B cell (primary cell): ENCODE data around the gene RRAD. TPM values are rescaled to one million over a fixed set of nuclear protein-coding genes. Genes with fewer than 3 reads are reported as not detected.

Experiments used
- ATAC-seq: fragments of 200-7000 bp; cut with Tn5 transposase; one replicate; pipeline ENCODE4 v1.10.0; 2021; ENCODE audit warnings: low read depth, mild to moderate bottlenecking, moderate number of reproducible peaks, moderate library complexity
- CTCF ChIA-PET: fragments of 350-600 bp; sonication (Branson Sonifier 250); formaldehyde crosslinking; loops from one replicate; lab custom pipeline; 2021; ENCODE audit warnings: antibody characterized with exemption, inconsistent platforms; lab: Charles Lee
- POLR2A ChIA-PET: fragments of 350-600 bp; sonication (Branson Sonifier 250); formaldehyde crosslinking; loops from one replicate; lab custom pipeline; 2021; ENCODE audit warnings: antibody characterized with exemption; lab: Charles Lee
- DNase-seq: peaks from one replicate; pipeline ENCODE4 v3.0.0; 2013
- H2AFZ ChIP-seq: 2 replicates; pipeline ENCODE4 v1.6.1; 2012; ENCODE audit warnings: mild to moderate bottlenecking, low read depth, low read length; ENCODE audit not compliant: insufficient read depth, poor library complexity, severe bottlenecking
- H3K27ac ChIP-seq, 2 donors: 1 replicate in 1 of 2; 2 replicates in 1 of 2; pipeline ENCODE4 v1.5.1; 2012 to 2013; ENCODE audit warnings: low read length in 2 of 2, mild to moderate bottlenecking in 2 of 2, moderate library complexity in 1 of 2
- H3K27me3 ChIP-seq, 4 experiments: fragments of 200-600 bp in 1 of 4; sonication (generic) in 1 of 4; replicated peaks in 1 of 4; 1 replicate in 2 of 4; 2 replicates in 2 of 4; pipeline versions ENCODE4 v1.6.1 to v1.7.0; 2013 to 2016; ENCODE audit warnings: low read length in 3 of 4, mild to moderate bottlenecking in 2 of 4, mixed read lengths in 1 of 4, moderate library complexity in 1 of 4; ENCODE audit not compliant: insufficient read depth in 4 of 4, control insufficient read depth in 3 of 4; ENCODE audit errors: control extremely low read depth in 1 of 4
- H3K36me3 ChIP-seq, 2 experiments: replicated peaks in 1 of 2; 1 replicate in 1 of 2; 2 replicates in 1 of 2; pipeline versions ENCODE4 v1.6.1 to v1.7.1; 2013; ENCODE audit warnings: low read length in 1 of 2; ENCODE audit not compliant: insufficient read depth in 2 of 2, control insufficient read depth in 1 of 2; ENCODE audit errors: control extremely low read depth in 1 of 2, extremely low read depth in 1 of 2
- H3K4me1 ChIP-seq, 2 donors: fragments of 200-600 bp in 1 of 2; sonication (generic) in 1 of 2; 1 replicate in 1 of 2; 2 replicates in 1 of 2; pipeline versions ENCODE4 v1.5.1 to v1.6.1; 2013 to 2017; ENCODE audit warnings: low read length in 2 of 2; ENCODE audit not compliant: control insufficient read depth in 2 of 2, insufficient read depth in 2 of 2
- H3K4me2 ChIP-seq: replicated peaks from 2 replicates; pipeline ENCODE3; 2012; ENCODE audit warnings: mild to moderate bottlenecking, low read depth, low read length; ENCODE audit not compliant: poor library complexity, severe bottlenecking
- H3K4me3 ChIP-seq, 5 experiments: fragments of 200-600 bp in 1 of 5; sonication (generic) in 1 of 5; 1 replicate in 3 of 5; 2 replicates in 2 of 5; pipeline versions ENCODE4 v1.5.1 to v1.7.0; 2011 to 2016; ENCODE audit warnings: low read length in 4 of 5, mild to moderate bottlenecking in 4 of 5, low read depth in 2 of 5, control low read depth in 1 of 5, moderate library complexity in 1 of 5; ENCODE audit not compliant: insufficient read depth in 1 of 5; ENCODE audit errors: control extremely low read depth in 1 of 5, extremely low read depth in 1 of 5
- H3K79me2 ChIP-seq: fragments of 200-600 bp; sonication (generic); one replicate; pipeline ENCODE4 v1.6.0; 2016; ENCODE audit warnings: low read length; ENCODE audit not compliant: control insufficient read depth, insufficient read depth
- H3K9ac ChIP-seq: fragments of 200-600 bp; sonication (generic); 2 replicates; pipeline ENCODE4 v1.6.1; 2017; ENCODE audit warnings: mild to moderate bottlenecking, low read length, moderate library complexity
- H3K9me3 ChIP-seq, 3 donors: one replicate each; pipeline versions ENCODE4 v1.6.1 to v1.7.1; 2013; ENCODE audit warnings: low read length in 2 of 3; ENCODE audit not compliant: control insufficient read depth in 2 of 3, insufficient read depth in 1 of 3; ENCODE audit errors: control extremely low read depth in 1 of 3
- H4K20me1 ChIP-seq: 2 replicates; pipeline ENCODE4 v1.6.0; 2012; ENCODE audit warnings: mild to moderate bottlenecking, low read length; ENCODE audit not compliant: insufficient read depth, control insufficient read depth, poor library complexity, severe bottlenecking
- H3K27ac Mint-ChIP-seq: one replicate; pipeline ENCODE4 v1.8.0; 2021; ENCODE audit warnings: mixed read lengths
- H3K27me3 Mint-ChIP-seq: one replicate; pipeline ENCODE4 v1.8.0; 2021; ENCODE audit warnings: mixed read lengths
- H3K4me1 Mint-ChIP-seq: one replicate; pipeline ENCODE4 v1.8.0; 2021; ENCODE audit warnings: mixed read lengths
- H3K4me3 Mint-ChIP-seq: one replicate; pipeline ENCODE4 v1.8.0; 2021; ENCODE audit warnings: mixed read lengths
- H3K9me3 Mint-ChIP-seq: one replicate; pipeline ENCODE4 v1.8.0; 2022; ENCODE audit warnings: mixed read lengths; ENCODE audit not compliant: insufficient read depth
- CTCF ChIP-seq: fragments of 200-600 bp; IDR thresholded peaks from one replicate; pipeline ENCODE4 v1.8.0; 2022; ENCODE audit warnings: antibody characterized with exemption, mild to moderate bottlenecking
- EZH2 ChIP-seq: IDR thresholded peaks from 2 replicates; pipeline ENCODE4 v1.6.1; 2012; ENCODE audit warnings: borderline replicate concordance, low read depth, mild to moderate bottlenecking, moderate library complexity, low read length; ENCODE audit not compliant: insufficient read depth, poor library complexity, severe bottlenecking
- WGBS: methylation state at CpG from one replicate; pipeline ENCODE4 v1.1.5; 2013; ENCODE audit warnings: missing lambda C conversion rate; ENCODE audit not compliant: insufficient coverage; 5-methylcytosine and 5-hydroxymethylcytosine counted together
- intact Hi-C: fragments of 100-400 bp; cut with micrococcal nuclease; formaldehyde crosslinking; loops from one replicate; pipeline ENCODE4 v1.10.0; 2022
- polyA plus RNA-seq: library from polyadenylated mRNA; depleted of rRNA; stranded (reverse); fragments of >200 nt; gene quantifications from 2 replicates; pipeline ENCODE4 v1.2.3, GENCODE V29; 2012
- total RNA-seq, 2 donors: library from RNA; stranded (reverse); fragments of 120-200 nt in 1 of 2; gene quantifications; 1 replicate in 1 of 2; 2 replicates in 1 of 2; pipeline versions ENCODE4 v1.2.3 to v1.2.4, GENCODE V29; 2013 to 2022

RRAD gene
- total and polyA plus RNA-seq, 2 donors (not counting 1 experiment from before 2014, with no cell fraction given), result 0.64 to 1.9 TPM

DNA sequence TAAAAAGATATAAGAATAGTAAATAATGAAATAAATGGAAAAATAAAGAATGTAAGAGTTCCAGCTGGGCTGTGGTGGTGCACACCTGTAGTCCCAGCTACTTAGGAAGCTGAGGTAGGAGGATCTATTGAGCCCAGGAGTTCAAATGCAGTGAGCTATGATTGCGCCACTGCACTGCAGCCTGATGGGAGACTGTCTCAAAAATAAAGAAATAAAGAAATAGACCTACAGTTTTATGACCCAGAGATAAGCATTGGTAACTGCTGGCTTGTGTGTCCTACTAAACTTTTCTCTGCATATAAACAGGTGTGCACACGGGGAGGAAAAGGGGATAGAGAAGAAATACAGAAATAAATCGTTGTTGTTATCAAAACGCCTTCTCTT is 52.8 kb downstream of the RRAD start:
- H3K4me3 Mint-ChIP-seq, result peak overlapping the region; percentile 77
- H3K27me3 Mint-ChIP-seq, result peaks cover 8% of the 10 kb centered on the region
- no peak for DNase-seq
- H3K9me3 Mint-ChIP-seq, result no peaks in the 10 kb centered on the region
- Histone ChIP-seq H3K4me3 (peak overlapping the region in 3 of 5 experiments; percentile 43 to 45 (median 44)), H3K9me3 (no peaks in the 10 kb centered on the region), H3K36me3 (no peaks in the 10 kb centered on the region), H2AFZ (peak overlapping the region; percentile 91), H3K9ac (peak overlapping the region; percentile 59), H4K20me1 (no peaks in the 10 kb centered on the region), H3K79me2 (no peaks in the 10 kb centered on the region), H3K4me2 (peak overlapping the region; percentile 83), H3K4me1 (peaks cover 7 to 11% of the 10 kb centered on the region in 2 donors), H3K27me3 (peaks cover 0 to 4% (median 0%) of the 10 kb centered on the region in 4 experiments), H3K27ac (no peak overlapping the region)
- CTCF ChIA-PET, result interaction anchor here (0.6 to 3.8 kb wide), 17 partner anchors 9 to 468 kb away, joined by 3 to 30 read pairs (median 3); partner anchors contain the start of genes NAE1 and TMEM208
- H3K4me1 Mint-ChIP-seq, result peaks cover 14% of the 10 kb centered on the region
- intact Hi-C loops, result loop anchor here (2.0 to 5.0 kb wide), 2 partner anchors 42 to 265 kb away; partner anchors contain the start of gene NAE1
- ATAC-seq, result no peak
- no peak for TF ChIP-seq EZH2
- TF ChIP-seq CTCF, result no peak
- WGBS, result 59% methylated on average over 4 of the region's 4 CpGs
- POLR2A ChIA-PET, result interaction anchor here (1.0 kb wide), 1 partner anchor 42 kb away, joined by 3 read pairs; the partner anchor contains the start of gene NAE1
- no peak overlapping the region for H3K27ac Mint-ChIP-seq

DNA sequence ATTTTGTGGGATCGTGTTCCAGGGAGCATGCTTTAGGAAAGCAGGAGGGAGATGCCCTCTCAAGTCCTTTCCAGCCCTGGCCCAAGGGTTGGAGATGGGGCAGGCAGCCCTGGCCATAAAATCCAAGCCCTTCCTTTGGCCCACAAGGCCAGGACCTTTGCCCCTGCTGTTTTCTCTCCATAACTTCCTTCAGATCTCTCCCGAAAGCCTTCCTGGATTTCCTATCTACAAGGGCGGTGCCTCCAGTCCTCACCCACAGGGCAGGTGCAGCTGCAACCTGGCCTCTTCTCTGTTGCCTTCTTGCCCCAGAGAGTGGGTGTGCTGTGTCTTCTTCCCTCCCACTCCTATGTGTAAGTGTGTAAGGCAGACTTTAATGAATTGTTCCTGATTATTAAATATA is 53.5 kb downstream of the RRAD start:
- H3K4me3 Mint-ChIP-seq, result no peak overlapping the region

More for the DNA sequence above, 53.5 kb downstream of the RRAD start:
- Histone ChIP-seq H3K9me3 (no peaks in the 10 kb centered on the region), H2AFZ (no peak overlapping the region), H3K9ac (no peak overlapping the region), H3K79me2 (no peaks in the 10 kb centered on the region), H3K27me3 (peaks cover 0 to 4% (median 0%) of the 10 kb centered on the region in 4 experiments), H3K4me3 (no peak overlapping the region), H3K36me3 (no peaks in the 10 kb centered on the region), H4K20me1 (no peaks in the 10 kb centered on the region), H3K4me2 (no peak overlapping the region), H3K27ac (no peak overlapping the region), H3K4me1 (peaks cover 7 to 11% of the 10 kb centered on the region in 2 donors)
- intact Hi-C loops, result loop anchor here (2.0 to 5.0 kb wide), 2 partner anchors 41 to 265 kb away; partner anchors contain the start of gene NAE1
- POLR2A ChIA-PET, result no interaction called here
- H3K9me3 Mint-ChIP-seq, result no peaks in the 10 kb centered on the region
- no CpG with 5 or more reads among the region's 3 CpGs for WGBS
- no peak for TF ChIP-seq EZH2
- no peak for TF ChIP-seq CTCF
- ATAC-seq (no peak), DNase-seq (no peak)
- CTCF ChIA-PET, result interaction anchor here (0.7 to 3.8 kb wide), 8 partner anchors 8 to 465 kb away, joined by 3 to 30 read pairs (median 4); partner anchors contain the start of gene NAE1
- peaks cover 14% of the 10 kb centered on the region for H3K4me1 Mint-ChIP-seq
- peaks cover 8% of the 10 kb centered on the region for H3K27me3 Mint-ChIP-seq
- no peak overlapping the region for H3K27ac Mint-ChIP-seq
